ENCODE measurements around the gene KLRC3. TPM values are rescaled to one million over a fixed set of nuclear protein-coding genes. Genes with fewer than 3 reads are reported as not detected.
A peak's percentile ranks its signal among the peaks of the same experiment; 100 is the strongest.
"Not testable (repeated sequence)": the region's sequence is repeated elsewhere in the genome, so short reads cannot be mapped to it uniquely, and the experiment has no call there.

The KLRC3 gene
- total and polyA plus RNA-seq, 7 experiments from 2014 or later, result 0.46 to 7.8 (median 1.6) TPM; not detected in 4

GRCh38 chr12:10374624-10375018 is 45.8 kb downstream of the KLRC3 start:
- ChIA-PET CTCF (interaction anchor here (0.7 kb wide), 1 partner anchor 175 kb away, joined by 4 read pairs; no protein-coding TSS in a partner anchor), POLR2A (no interaction called here)
- Mint-ChIP-seq H3K27ac (no peak overlapping the region), H3K4me3 (no peak overlapping the region), H3K36me3 (no peaks in the 10 kb centered on the region), H3K4me1 (peaks cover 5 to 26% (median 14%) of the 10 kb centered on the region in 7 donors), H3K27me3 (peaks cover 0 to 29% (median 0%) of the 10 kb centered on the region in 5 donors), H3K9me3 (no peaks in the 10 kb centered on the region)
- no peak overlapping the region for H3K27ac ChIP-seq (ENCODE audit: low read depth, low read length)
- no peak overlapping the region for H3K4me3 ChIP-seq (ENCODE audit: low read length)
- ATAC-seq, result no peak
- peaks cover 0 to 64% (median 0%) of the 10 kb centered on the region in 3 experiments for H3K36me3 ChIP-seq (ENCODE audit: control insufficient read depth in 2 of 3, insufficient read depth in 3 of 3, low read length in 3 of 3)
- H3K27me3 ChIP-seq (ENCODE audit: control insufficient read depth in 2 of 2, insufficient read depth in 2 of 2, low read length in 2 of 2), result no peaks in the 10 kb centered on the region
- intact Hi-C loops (cut with micrococcal nuclease), result no loop called here
- no peaks in the 10 kb centered on the region for H3K9me3 ChIP-seq (ENCODE audit: control insufficient read depth in 2 of 3, low read length in 3 of 3)
- no peak for DNase-seq
- H3K4me1 ChIP-seq (ENCODE audit: control insufficient read depth in 2 of 2, insufficient read depth in 2 of 2, low read length in 2 of 2), result peaks cover 0 to 66% of the 10 kb centered on the region in 2 donors

- peaks cover 0 to 77% of the 10 kb centered on the region in 2 donors for H3K4me1 ChIP-seq (ENCODE audit: control insufficient read depth in 2 of 2, insufficient read depth in 2 of 2, low read length in 2 of 2)
- no peaks in the 10 kb centered on the region for H3K9me3 ChIP-seq (ENCODE audit: control insufficient read depth in 2 of 3, low read length in 3 of 3)
- no peaks in the 10 kb centered on the region for H3K27me3 ChIP-seq (ENCODE audit: control insufficient read depth in 2 of 2, insufficient read depth in 2 of 2, low read length in 2 of 2)
- intact Hi-C loops (cut with micrococcal nuclease), result no loop called here
- DNase-seq, result no peak
- H3K4me3 ChIP-seq (ENCODE audit: low read length), result no peak overlapping the region
- no peak overlapping the region for H3K27ac ChIP-seq (ENCODE audit: low read depth, low read length)
- ATAC-seq, result peak; percentile 61
- ChIA-PET CTCF (no interaction called here), POLR2A (interaction anchor here (0.6 kb wide), 1 partner anchor 227 kb away, joined by 3 read pairs; no protein-coding TSS in a partner anchor)
- Mint-ChIP-seq H3K4me3 (peak overlapping the region in 1 of 10 donors; percentile 14), H3K9me3 (peaks cover 0 to 3% (median 0%) of the 10 kb centered on the region in 11 donors), H3K27me3 (peaks cover 0 to 40% (median 0%) of the 10 kb centered on the region in 5 donors), H3K27ac (no peak overlapping the region), H3K36me3 (peaks cover 0 to 4% (median 3%) of the 10 kb centered on the region in 5 donors), H3K4me1 (peaks cover 5 to 37% (median 14%) of the 10 kb centered on the region in 7 donors)
- H3K36me3 ChIP-seq (ENCODE audit: control insufficient read depth in 2 of 3, insufficient read depth in 3 of 3, low read length in 3 of 3), result peaks cover 0 to 53% (median 0%) of the 10 kb centered on the region in 3 experiments
These were observed 47.8 kb downstream of the KLRC3 start for GRCh38 chr12:10372559-10372958.

- POLR2A ChIA-PET, result interaction anchor here (0.6 kb wide), 1 partner anchor 228 kb away, joined by 3 read pairs; no protein-coding TSS in a partner anchor
- peaks cover 0 to 40% (median 0%) of the 10 kb centered on the region in 5 donors for H3K27me3 Mint-ChIP-seq
- H3K4me3 ChIP-seq (ENCODE audit: low read length); CTCF ChIA-PET; H3K27ac ChIP-seq (ENCODE audit: low read depth, low read length); H3K27me3 ChIP-seq (ENCODE audit: control insufficient read depth in 2 of 2, insufficient read depth in 2 of 2, low read length in 2 of 2); H3K4me3 Mint-ChIP-seq; DNase-seq; H3K9me3 ChIP-seq (ENCODE audit: control insufficient read depth in 2 of 3, low read length in 3 of 3); H3K9me3 Mint-ChIP-seq; intact Hi-C loops (cut with micrococcal nuclease); H3K36me3 Mint-ChIP-seq; ATAC-seq; H3K27ac Mint-ChIP-seq: not testable (repeated sequence)
- H3K4me1 Mint-ChIP-seq, result peaks cover 5 to 37% (median 14%) of the 10 kb centered on the region in 7 donors
- Histone ChIP-seq H3K4me1 (ENCODE audit: control insufficient read depth in 2 of 2, insufficient read depth in 2 of 2, low read length in 2 of 2) (peaks cover 0 to 82% of the 10 kb centered on the region in 2 donors), H3K36me3 (ENCODE audit: control insufficient read depth in 2 of 3, insufficient read depth in 3 of 3, low read length in 3 of 3) (peaks cover 0 to 51% (median 0%) of the 10 kb centered on the region in 3 experiments)
These were observed 48.4 kb downstream of the KLRC3 start for GRCh38 chr12:10371893-10372535.

- Mint-ChIP-seq H3K27me3 (peaks cover 0 to 36% (median 0%) of the 10 kb centered on the region in 5 donors), H3K4me3 (peak overlapping the region in 1 of 10 donors; percentile 40), H3K36me3 (peaks cover 0 to 4% (median 3%) of the 10 kb centered on the region in 5 donors), H3K4me1 (peaks cover 5 to 37% (median 14%) of the 10 kb centered on the region in 7 donors), H3K27ac (peak overlapping the region in 2 of 9 donors; percentile 2 to 29), H3K9me3 (peaks cover 0 to 3% (median 0%) of the 10 kb centered on the region in 11 donors)
- Histone ChIP-seq H3K27me3 (ENCODE audit: control insufficient read depth in 2 of 2, insufficient read depth in 2 of 2, low read length in 2 of 2) (no peaks in the 10 kb centered on the region), H3K36me3 (ENCODE audit: control insufficient read depth in 2 of 3, insufficient read depth in 3 of 3, low read length in 3 of 3) (peaks cover 0 to 37% (median 0%) of the 10 kb centered on the region in 3 experiments), H3K9me3 (ENCODE audit: control insufficient read depth in 2 of 3, low read length in 3 of 3) (no peaks in the 10 kb centered on the region), H3K4me1 (ENCODE audit: control insufficient read depth in 2 of 2, insufficient read depth in 2 of 2, low read length in 2 of 2) (peaks cover 14 to 87% of the 10 kb centered on the region in 2 donors), H3K27ac (ENCODE audit: low read depth, low read length) (no peak overlapping the region), H3K4me3 (ENCODE audit: low read length) (no peak overlapping the region)
- ATAC-seq (no peak), DNase-seq (no peak)
- ChIA-PET POLR2A (no interaction called here), CTCF (no interaction called here)
- intact Hi-C loops (cut with micrococcal nuclease), result loop anchor here (5.0 to 10.0 kb wide), 3 partner anchors 155 to 1087 kb away; partner anchors contain the start of genes GABARAPL1 (in 1 of the 2) and STYK1 (in 1 of the 2)
These were observed 50.6 kb downstream of the KLRC3 start for GRCh38 chr12:10369557-10370415.

GRCh38 chr12:10368206-10369171 is 51.9 kb downstream of the KLRC3 start:
- CTCF ChIA-PET, result no interaction called here
- H3K36me3 ChIP-seq (ENCODE audit: control insufficient read depth in 2 of 3, insufficient read depth in 3 of 3, low read length in 3 of 3), result peaks cover 0 to 30% (median 0%) of the 10 kb centered on the region in 3 experiments
- H3K36me3 Mint-ChIP-seq, result peaks cover 0 to 4% (median 3%) of the 10 kb centered on the region in 5 donors
- H3K4me3 ChIP-seq (ENCODE audit: low read length), result no peak overlapping the region
- no peaks in the 10 kb centered on the region for H3K9me3 ChIP-seq (ENCODE audit: control insufficient read depth in 2 of 3, low read length in 3 of 3)
- ATAC-seq (no peak), DNase-seq (no peak)
- no peak overlapping the region for H3K27ac ChIP-seq (ENCODE audit: low read depth, low read length)
- peaks cover 0 to 3% (median 0%) of the 10 kb centered on the region in 11 donors for H3K9me3 Mint-ChIP-seq
- POLR2A ChIA-PET, result no interaction called here
- H3K27me3 Mint-ChIP-seq, result peaks cover 0 to 30% (median 0%) of the 10 kb centered on the region in 5 donors
- intact Hi-C loops (cut with micrococcal nuclease), result loop anchor here (5.0 to 10.0 kb wide), 3 partner anchors 154 to 1086 kb away; partner anchors contain the start of genes GABARAPL1 (in 1 of the 2) and STYK1 (in 1 of the 2)
- peak overlapping the region in 3 of 9 donors; percentile 26 to 69 (median 66) for H3K27ac Mint-ChIP-seq
- peaks cover 21 to 79% of the 10 kb centered on the region in 2 donors for H3K4me1 ChIP-seq (ENCODE audit: control insufficient read depth in 2 of 2, insufficient read depth in 2 of 2, low read length in 2 of 2)
- no peak overlapping the region for H3K4me3 Mint-ChIP-seq
- H3K4me1 Mint-ChIP-seq, result peaks cover 5 to 37% (median 14%) of the 10 kb centered on the region in 7 donors
- no peaks in the 10 kb centered on the region for H3K27me3 ChIP-seq (ENCODE audit: control insufficient read depth in 2 of 2, insufficient read depth in 2 of 2, low read length in 2 of 2)

Measured in naive thymus-derived CD4-positive, alpha-beta T cell (primary cell).